ENCODE measurements around the gene MGAT3. TPM values are rescaled to one million over a fixed set of nuclear protein-coding genes. Genes with fewer than 3 reads are reported as not detected.

Gene MGAT3
- total and polyA plus RNA-seq, 2 of the 8 experiments (the other 6 are each of a cell fraction or from before 2014, with no cell fraction given), result 4.3 to 9.2 TPM

DNA sequence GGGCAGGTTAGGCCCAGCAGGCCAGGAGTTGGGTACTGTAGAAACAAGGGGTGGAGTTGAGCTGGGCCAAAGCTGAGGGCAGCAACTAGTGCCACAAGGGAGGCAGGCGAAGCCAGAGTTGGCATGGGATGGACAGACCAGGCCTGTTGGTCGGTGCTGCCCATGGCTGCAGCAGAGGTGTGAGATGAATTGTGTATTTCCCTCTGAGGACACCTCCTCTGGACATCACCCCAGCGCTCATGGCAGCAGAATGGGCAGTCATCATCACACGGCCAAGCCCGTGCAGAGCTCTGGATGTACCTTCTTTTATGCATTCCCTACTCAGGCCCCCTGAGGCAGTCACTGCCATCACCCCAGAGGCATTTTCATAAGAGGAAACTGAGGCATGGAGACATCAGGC, 36.9 kb upstream of the MGAT3 start:
- H2BK20ac ChIP-seq (ENCODE audit: low read length), result no peak overlapping the region
- no peak overlapping the region for H3K9ac ChIP-seq (replicated peaks in 1 of 4; ENCODE audit: extremely low read depth in 1 of 4, low read depth in 3 of 4, low read length in 3 of 4)
- no peaks in the 10 kb centered on the region for H3K79me1 ChIP-seq (ENCODE audit: low read depth, low read length)
- no peak overlapping the region for H2BK5ac ChIP-seq (ENCODE audit: low read depth, low read length)
- H4K5ac ChIP-seq (ENCODE audit: insufficient read length, low read depth, low read length), result no peak overlapping the region
- no peak overlapping the region for H3K4ac ChIP-seq (replicated peaks; ENCODE audit: insufficient read length, low read depth, low read length)
- H2BK15ac ChIP-seq (ENCODE audit: low read length), result no peak overlapping the region
- POLR2A ChIA-PET (ENCODE audit: partially characterized antibody), result no interaction called here
- no peaks in the 10 kb centered on the region for H3K9me3 ChIP-seq (ENCODE audit: insufficient read depth in 2 of 2, low read depth in 1 of 2, low read length in 1 of 2)
- H3K23ac ChIP-seq (ENCODE audit: insufficient read length), result no peak overlapping the region
- no peak overlapping the region for H3K14ac ChIP-seq (ENCODE audit: insufficient read length)
- no peak overlapping the region for H3K18ac ChIP-seq (ENCODE audit: extremely low read depth, low read length)
- no peak overlapping the region for H3K56ac ChIP-seq (replicated peaks; ENCODE audit: insufficient read length, low read depth, low read length)
- H3K4me2 ChIP-seq (ENCODE audit: insufficient read depth in 1 of 2, low read depth in 2 of 2, low read length in 2 of 2), result no peak overlapping the region
- H3K4me1 ChIP-seq (replicated peaks in 1 of 4; ENCODE audit: control insufficient read depth in 3 of 4, insufficient read depth in 4 of 4, low read length in 3 of 4), result no peaks in the 10 kb centered on the region
- 93% methylated on average over 5 of the region's 5 CpGs; no CpG with 5 or more reads in 1 of the 2 experiments for WGBS, 2 experiments (ENCODE audit: extremely low coverage in 1 of 2, insufficient coverage in 1 of 2, insufficient read length in 1 of 2, insufficient replicate concordance in 2 of 2, low coverage in 1 of 2, low lambda C conversion rate in 2 of 2, missing lambda C conversion rate in 1 of 2)
- CTCF ChIA-PET (ENCODE audit: partially characterized antibody), result interaction anchor here (1.1 to 3.2 kb wide), 4 partner anchors 9 to 73 kb away, joined by 3 to 10 read pairs (median 4); no protein-coding TSS in a partner anchor
- no peak overlapping the region for H4K8ac ChIP-seq (ENCODE audit: extremely low read depth, insufficient read depth, low read length)
- H3K36me3 ChIP-seq (ENCODE audit: control insufficient read depth in 2 of 4, insufficient read depth in 4 of 4, low read length in 3 of 4), result peaks cover 2 to 35% (median 12%) of the 10 kb centered on the region in 4 experiments; a peak in 6 of 8 replicates
- no peak overlapping the region for H4K91ac ChIP-seq (replicated peaks; ENCODE audit: insufficient read length, low read length)
- no peak overlapping the region for H2BK12ac ChIP-seq (ENCODE audit: low read depth, low read length)
- no peaks in the 10 kb centered on the region for H3K23me2 ChIP-seq (ENCODE audit: low read depth, low read length)
- no peak for DNase-seq (ENCODE audit: low read depth in 1 of 2, low spot score in 2 of 2)
- FAIRE-seq, result no peak
- H2AFZ ChIP-seq (ENCODE audit: low read length), result no peak overlapping the region
- H2AK5ac ChIP-seq (ENCODE audit: low read depth, low read length), result no peak overlapping the region
- peaks cover 0 to 2% of the 10 kb centered on the region in 2 experiments for H4K20me1 ChIP-seq (replicated peaks in 1 of 2; ENCODE audit: control insufficient read depth in 1 of 2, insufficient read depth in 2 of 2, low read length in 2 of 2)
- no peaks in the 10 kb centered on the region for H3K27me3 ChIP-seq (replicated peaks in 1 of 4; ENCODE audit: control insufficient read depth in 3 of 4, extremely low read depth in 1 of 4, insufficient read depth in 3 of 4, low read length in 3 of 4)
- no peaks in the 10 kb centered on the region for H3K79me2 ChIP-seq (ENCODE audit: control insufficient read depth in 1 of 2, insufficient read depth in 2 of 2, low read length in 2 of 2)
- H3K4me3 ChIP-seq (ENCODE audit: extremely low read depth in 1 of 4, insufficient read depth in 2 of 4, low read depth in 3 of 4, low read length in 4 of 4), result no peak overlapping the region
- H2BK120ac ChIP-seq (replicated peaks; ENCODE audit: low read depth, low read length), result no peak overlapping the region
- no peak overlapping the region for H3K27ac ChIP-seq (ENCODE audit: low read depth, low read length)
- no peak for TF ChIP-seq SP4 (IDR thresholded peaks at IDR 0.05; ENCODE audit: low read length)

Data from H1 (cell line).